ENCODE measurements around the gene GRIN2A. TPM values are rescaled to one million over a fixed set of nuclear protein-coding genes. Genes with fewer than 3 reads are reported as not detected.
A peak's percentile ranks its signal among the peaks of the same experiment; 100 is the strongest.

GRIN2A gene
- total RNA-seq, 1 experiment from 2014 or later = 0.14 TPM

- DNase-seq (ENCODE audit: low spot score) = no peak
These were observed 95.6 kb downstream of the GRIN2A start for GRCh38 chr16:10086620-10087019.

- no peak for DNase-seq (ENCODE audit: low spot score)
These were observed 97.0 kb downstream of the GRIN2A start for GRCh38 chr16:10085078-10085798.

- DNase-seq (ENCODE audit: low spot score) = no peak
These were observed 98.9 kb downstream of the GRIN2A start for GRCh38 chr16:10083301-10083700.

- DNase-seq (ENCODE audit: low spot score) = peak; percentile 11
These were observed 100.9 kb downstream of the GRIN2A start for GRCh38 chr16:10081201-10081940.

- peak; percentile 67 for DNase-seq (ENCODE audit: low spot score)
These were observed 102.0 kb downstream of the GRIN2A start for GRCh38 chr16:10080051-10080772.

GRCh38 chr16:10078541-10078949, 103.7 kb downstream of the GRIN2A start:
- DNase-seq (ENCODE audit: low spot score) = no peak

- no peak for DNase-seq (ENCODE audit: low spot score)
These were observed 104.4 kb downstream of the GRIN2A start for GRCh38 chr16:10077861-10078260.

- no peak for DNase-seq (ENCODE audit: low spot score)
These were observed 106.2 kb downstream of the GRIN2A start for GRCh38 chr16:10076037-10076436.

GRCh38 chr16:10070591-10070990, 111.6 kb downstream of the GRIN2A start:
- no peak for DNase-seq (ENCODE audit: low spot score)

- no peak for DNase-seq (ENCODE audit: low spot score)
These were observed 112.9 kb downstream of the GRIN2A start for GRCh38 chr16:10069374-10069773.

- no peak for DNase-seq (ENCODE audit: low spot score)
These were observed 114.4 kb downstream of the GRIN2A start for GRCh38 chr16:10067835-10068234.

GRCh38 chr16:10067406-10067805, 114.8 kb downstream of the GRIN2A start:
- DNase-seq (ENCODE audit: low spot score) = no peak

GRCh38 chr16:10065019-10065418, 117.2 kb downstream of the GRIN2A start:
- DNase-seq (ENCODE audit: low spot score) = no peak

- DNase-seq (ENCODE audit: low spot score) = no peak
These were observed 133.4 kb downstream of the GRIN2A start for GRCh38 chr16:10048850-10049249.

- DNase-seq (ENCODE audit: low spot score) = no peak
These were observed 136.3 kb downstream of the GRIN2A start for GRCh38 chr16:10045947-10046346.

- DNase-seq (ENCODE audit: low spot score) = no peak
These were observed 136.9 kb downstream of the GRIN2A start for GRCh38 chr16:10045291-10045775.

- DNase-seq (ENCODE audit: low spot score) = no peak
These were observed 141.8 kb downstream of the GRIN2A start for GRCh38 chr16:10040136-10041080.

GRCh38 chr16:10039220-10040096, 142.8 kb downstream of the GRIN2A start:
- no peak for DNase-seq (ENCODE audit: low spot score)

GRCh38 chr16:10037751-10038150, 144.5 kb downstream of the GRIN2A start:
- DNase-seq (ENCODE audit: low spot score) = no peak

GRCh38 chr16:10036956-10037355, 145.3 kb downstream of the GRIN2A start:
- no peak for DNase-seq (ENCODE audit: low spot score)
